ENCODE measurements around the gene CLEC18B.
"Not testable (repeated sequence)": the region's sequence is repeated elsewhere in the genome, so short reads cannot be mapped to it uniquely, and the experiment has no call there.

CLEC18B gene

GRCh38 chr16:74420612-74421481, at the start of gene CLEC18B:
TSS of gene CLEC18B (minus strand) at chr16:74421478. CDS start at chr16:74421270, 208 bp downstream.
- DNase-seq = not testable (repeated sequence)

- no peak for DNase-seq
Observed at GRCh38 chr16:74469946-74470478, 48.7 kb upstream of the CLEC18B start.

- DNase-seq = no peak
Observed at GRCh38 chr16:74468807-74469525, 47.7 kb upstream of the CLEC18B start.

DNA sequence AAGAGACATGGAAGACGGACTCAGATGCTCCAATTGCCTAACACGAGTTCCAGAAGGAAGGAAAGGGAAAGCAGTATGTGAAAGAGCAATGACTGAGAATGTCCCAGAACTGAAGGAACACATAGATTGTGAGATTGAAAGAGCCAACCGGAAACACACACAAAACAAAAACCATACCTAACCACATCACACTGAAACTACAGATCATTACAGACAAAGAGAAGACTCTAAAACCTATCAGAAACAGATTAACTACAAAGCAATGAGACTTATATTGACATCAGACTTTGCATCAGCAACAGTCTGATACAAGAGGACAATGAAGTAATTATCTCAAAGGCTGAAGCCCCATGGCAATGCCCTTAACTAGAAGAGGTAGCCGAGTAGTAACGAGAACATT, 45.6 kb upstream of the CLEC18B start:
- no peak for DNase-seq

GRCh38 chr16:74465851-74466685, 44.8 kb upstream of the CLEC18B start:
- DNase-seq = no peak

DNA sequence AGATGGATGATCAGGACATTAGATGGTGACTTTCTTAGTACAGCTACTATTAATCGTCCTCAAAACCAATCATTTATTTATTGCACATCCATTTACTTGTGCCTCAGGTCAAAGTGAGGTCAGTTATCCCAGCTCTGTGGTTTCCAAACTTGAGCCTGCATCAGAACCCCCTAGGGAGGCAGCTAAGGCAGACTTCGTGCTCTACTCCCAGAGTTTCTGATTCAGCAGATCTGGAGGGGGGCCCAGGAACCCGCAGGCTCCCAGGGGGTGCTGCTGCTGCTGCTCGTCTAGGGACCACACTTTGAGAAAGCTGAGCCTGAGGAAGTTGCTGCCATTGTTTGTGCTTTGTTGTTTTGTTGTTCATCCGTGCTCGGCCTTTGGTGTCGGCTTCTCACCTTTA, 44.0 kb upstream of the CLEC18B start:
- no peak for DNase-seq

GRCh38 chr16:74463888-74464287, 42.6 kb upstream of the CLEC18B start:
- DNase-seq = no peak

- no peak for DNase-seq
Observed at GRCh38 chr16:74462361-74462760, 41.1 kb upstream of the CLEC18B start.

- DNase-seq = no peak
Observed at GRCh38 chr16:74461826-74462225, 40.5 kb upstream of the CLEC18B start.

DNA sequence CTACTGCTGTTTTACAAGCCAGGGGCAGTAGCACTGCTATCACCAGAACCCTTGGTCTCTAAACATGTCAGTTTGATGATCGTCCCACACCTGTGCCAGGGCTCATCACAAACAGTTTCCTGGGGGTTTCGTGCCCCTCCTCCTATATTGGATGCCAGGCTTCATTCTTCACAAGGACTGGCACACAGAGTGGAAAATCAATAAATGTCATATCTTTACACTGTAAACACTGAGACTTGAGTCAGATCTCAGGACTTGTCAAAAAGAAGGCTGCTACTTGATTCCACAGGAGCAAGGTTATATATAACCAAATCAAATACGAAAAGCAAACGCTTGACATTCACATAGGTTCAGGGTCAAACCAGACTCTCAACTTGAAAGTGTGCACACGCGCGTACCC, 39.3 kb upstream of the CLEC18B start:
- no peak for DNase-seq

DNA sequence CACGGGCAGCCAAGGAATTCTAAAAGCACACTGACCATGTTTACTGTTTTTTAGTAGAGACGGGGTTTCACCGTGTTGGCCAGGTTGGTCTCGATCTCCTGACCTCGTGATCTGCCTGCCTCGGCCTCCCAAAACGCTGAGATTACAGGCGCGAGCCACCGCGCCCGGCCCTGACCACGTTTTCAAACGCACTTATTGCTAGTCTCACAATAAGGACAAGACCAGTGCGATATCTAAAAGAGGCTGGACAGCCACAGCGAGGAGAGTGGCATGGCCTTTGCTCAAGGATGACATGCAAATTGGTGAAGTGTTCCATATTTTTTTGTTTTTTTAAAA, 35.0 kb upstream of the CLEC18B start:
- DNase-seq = no peak

DNA sequence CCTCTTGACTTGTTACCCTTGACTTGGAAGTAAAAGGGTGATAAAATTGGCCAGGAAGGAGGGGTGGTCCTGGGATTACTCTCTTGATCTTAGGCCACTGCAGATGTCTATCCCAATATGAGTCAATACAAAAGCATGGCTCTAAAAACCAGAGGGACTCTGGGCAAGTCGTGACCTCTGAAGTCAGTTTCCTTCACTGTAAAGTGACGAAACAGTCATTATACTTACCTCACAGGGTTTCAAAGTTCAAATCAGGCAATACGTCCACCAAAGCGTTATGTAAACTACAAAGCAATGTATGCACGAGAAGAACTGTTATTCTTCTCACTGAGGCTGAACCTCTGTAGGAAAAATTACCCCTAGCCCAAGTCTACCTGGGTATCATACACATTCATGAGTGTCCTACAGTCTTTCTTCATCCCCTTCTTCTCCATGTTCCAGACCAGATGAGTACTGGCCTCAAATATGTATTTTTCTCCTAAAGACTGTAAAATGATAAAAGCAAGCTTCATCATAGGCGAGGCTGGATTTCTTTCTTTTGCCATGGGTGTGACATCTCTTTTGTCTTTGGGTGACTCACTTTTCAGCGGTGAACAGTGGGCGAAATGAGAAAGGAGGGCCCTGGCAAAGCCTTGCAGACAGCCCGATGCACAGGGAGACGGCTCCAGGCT, 34.5 kb upstream of the CLEC18B start:
- no peak for DNase-seq

DNA sequence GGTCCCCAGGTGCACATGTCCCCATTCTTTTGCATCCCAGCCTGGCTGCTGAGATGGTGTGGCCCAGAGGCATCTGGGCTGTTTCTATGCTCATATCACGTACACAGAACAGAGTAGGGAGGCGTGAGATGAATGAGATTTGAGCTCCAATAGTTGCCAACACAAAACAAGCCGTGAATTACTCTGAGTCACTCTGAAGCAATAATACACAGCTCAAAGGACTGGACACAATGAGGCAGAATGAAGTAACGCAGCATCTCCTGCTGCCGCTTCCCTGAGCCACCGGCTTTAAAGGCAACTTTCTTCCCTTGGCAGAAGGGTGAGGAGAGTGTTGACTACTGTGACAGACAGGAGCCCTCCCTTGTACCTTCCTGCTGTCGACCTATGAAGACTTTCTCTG, 33.9 kb upstream of the CLEC18B start:
- no peak for DNase-seq

DNA sequence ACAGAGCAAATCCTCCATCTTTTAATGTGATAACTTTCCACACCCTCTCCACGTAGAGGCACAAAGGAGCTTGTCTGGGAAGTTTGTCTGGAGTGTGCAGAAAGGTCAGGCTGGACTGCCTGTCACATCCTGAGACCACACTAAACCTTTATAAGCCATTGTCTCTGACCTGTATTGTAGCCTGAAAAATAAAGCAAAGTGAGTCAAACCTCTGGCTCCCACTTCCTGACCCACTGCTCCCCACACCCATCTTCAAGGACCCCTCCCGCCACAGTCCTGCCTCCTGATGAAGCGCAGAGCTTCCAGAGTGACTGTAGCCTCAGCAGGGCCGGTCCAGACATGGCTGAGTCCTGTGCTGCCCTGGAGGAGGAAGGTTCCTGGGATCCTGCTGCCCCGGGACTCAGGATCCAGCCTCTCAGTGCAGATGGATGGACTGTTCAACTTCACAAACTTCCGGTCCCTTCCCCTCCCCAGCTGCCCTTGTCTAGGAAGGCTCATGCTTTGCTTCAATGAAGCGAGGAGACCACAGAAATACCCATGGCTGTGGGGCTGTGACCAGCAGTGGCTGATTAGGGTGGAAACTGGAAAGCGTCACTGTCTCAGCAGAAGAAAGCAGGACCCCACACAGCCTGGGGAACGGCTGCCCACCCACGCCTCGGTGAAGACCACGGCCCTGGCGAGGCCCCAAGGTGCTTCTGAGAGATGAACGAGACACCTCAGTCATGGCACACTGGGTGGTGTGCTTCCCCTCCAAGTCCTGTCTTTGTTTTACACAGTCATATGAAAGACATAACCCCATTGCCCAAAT, 30.9 kb upstream of the CLEC18B start:
- no peak for DNase-seq

- no peak for DNase-seq
Observed at GRCh38 chr16:74450967-74451760, 29.9 kb upstream of the CLEC18B start.

DNA sequence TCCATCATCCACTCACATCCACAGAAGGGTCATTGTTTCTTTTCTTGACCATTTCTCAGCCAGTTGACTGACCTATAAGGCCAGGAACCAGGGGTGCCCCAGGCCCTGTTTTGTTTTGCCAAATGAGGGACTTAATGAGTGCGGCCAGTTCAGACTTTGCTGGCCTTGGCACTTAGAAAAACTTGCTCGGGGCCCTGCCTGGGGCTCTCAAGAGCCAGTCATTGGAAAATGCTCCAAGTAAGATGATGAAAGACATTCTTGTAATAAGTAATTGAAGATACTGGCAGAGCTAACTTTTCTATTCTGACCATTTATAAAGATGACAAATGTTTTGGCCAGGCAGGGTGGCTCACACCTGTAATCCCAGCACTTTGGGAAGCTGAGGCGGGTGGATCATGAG, 29.0 kb upstream of the CLEC18B start:
- no peak for DNase-seq

DNA sequence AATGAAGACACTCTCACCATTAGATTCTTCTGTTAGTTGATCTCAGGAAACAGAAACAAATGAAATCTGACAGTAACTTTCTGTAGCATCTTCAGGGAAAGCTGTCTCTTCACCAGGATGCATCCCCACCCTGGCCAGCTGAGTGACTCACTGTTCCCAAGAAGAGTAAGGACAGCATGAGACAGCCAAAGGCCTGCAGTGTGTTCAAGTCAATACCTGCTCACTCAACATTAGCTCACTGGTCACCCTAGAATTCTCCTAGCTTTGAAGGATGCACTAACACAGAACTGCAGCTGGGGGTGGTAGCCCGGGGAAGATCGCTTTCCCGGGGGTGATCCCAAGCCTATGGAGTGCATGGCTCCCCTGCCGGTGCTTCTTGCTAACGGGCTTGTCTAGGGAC, 28.2 kb upstream of the CLEC18B start:
- no peak for DNase-seq

GRCh38 chr16:74448990-74449389, 27.7 kb upstream of the CLEC18B start:
- peak; percentile 18 for DNase-seq

GRCh38 chr16:74447578-74447977, 26.3 kb upstream of the CLEC18B start:
- no peak for DNase-seq

DNA sequence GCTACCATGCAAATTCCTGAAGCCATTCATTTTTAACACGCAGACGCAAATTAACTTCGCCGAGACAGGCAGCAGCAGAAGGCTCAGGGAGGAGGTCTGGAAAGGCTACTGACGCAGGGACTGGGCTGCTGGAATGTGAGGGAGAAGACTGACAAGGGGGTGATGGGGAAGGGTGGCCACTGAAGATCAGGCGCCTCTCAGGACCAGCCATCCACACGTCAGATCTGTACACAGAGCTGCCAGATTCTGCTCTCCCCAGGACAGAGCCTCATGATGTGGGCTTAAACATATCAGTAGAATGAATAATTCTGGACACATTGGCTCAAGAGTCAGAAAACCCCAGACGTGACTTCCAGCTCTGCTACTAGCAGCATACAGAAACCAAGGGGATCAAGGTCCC, 25.6 kb upstream of the CLEC18B start:
- DNase-seq = no peak

Data from hematopoietic multipotent progenitor cell treated with erythropoietin and hydrocortisone succinate and interleukin-3 and kit ligand, for 6 days (in vitro differentiated cells).